HCT116 (cell line): ENCODE results near the gene B4GALNT4. TPM values are rescaled to one million over a fixed set of nuclear protein-coding genes. Genes with fewer than 3 reads are reported as not detected.

Experiments used
- ATAC-seq: fragments of 200-7000 bp; cut with Tn5 transposase; 2 replicates; pipeline ENCODE4 v1.9.1; 2020; ENCODE audit warnings: mild to moderate bottlenecking, moderate library complexity
- BruUV-seq: library from RNA; stranded (reverse); fragments of 400-500 nt; replicated peaks from 2 replicates; lab custom pipeline; 2021; lab: Mats Ljungman, UMichigan
- CTCF ChIA-PET: fragments of 300-600 bp; sonication (Branson Sonifier 250); formaldehyde crosslinking; loops from one replicate; lab custom pipeline; 2021; ENCODE audit warnings: antibody characterized with exemption; lab: Charles Lee
- POLR2A ChIA-PET: fragments of 300-600, 350-600 bp; sonication (Branson Sonifier 250); formaldehyde crosslinking; loops from one replicate; lab custom pipeline; 2021; ENCODE audit warnings: antibody characterized with exemption; lab: Charles Lee
- RAD21 ChIA-PET, 2 experiments: fragments of 300-600 bp; sonication (Branson Sonifier 250); formaldehyde crosslinking; loops; one replicate each; lab custom pipeline; 2023; ENCODE audit warnings: low total read pairs in 2 of 2; ENCODE audit not compliant: uncharacterized antibody in 2 of 2, unreplicated experiment in 2 of 2, low non-redundant PET in 1 of 2; lab: Charles Lee
- DNase-seq: peaks from one replicate; pipeline ENCODE4 v3.0.0-alpha.2; 2010; ENCODE audit warnings: low read depth, low spot score
- H2AFZ ChIP-seq: fragments of 200-600 bp; shearing (Covaris generic), sonication (generic); 2 replicates; pipeline ENCODE4 v1.6.1; 2017; ENCODE audit warnings: low read depth, mixed run types, mixed read lengths, antibody characterized with exemption, low read length; ENCODE audit not compliant: poor library complexity, severe bottlenecking
- H3K27ac ChIP-seq: 2 replicates; pipeline ENCODE4 v1.5.1; 2012; ENCODE audit warnings: low read depth, low read length
- H3K27me3 ChIP-seq: fragments of 200-600 bp; sonication (generic); 2 replicates; pipeline ENCODE4 v1.6.1; 2016; ENCODE audit warnings: mixed run types, low read length, mixed read lengths; ENCODE audit not compliant: insufficient read depth
- H3K36me3 ChIP-seq, 2 experiments: fragments of 200-500 bp in 1 of 2; fragments of 200-600 bp in 1 of 2; sonication (Bioruptor generic) in 1 of 2; sonication (generic) in 1 of 2; 2 replicates each; pipeline versions ENCODE4 v1.5.1 to v1.6.1; 2014 to 2016; ENCODE audit warnings: low read length in 2 of 2, inconsistent platforms in 1 of 2, mixed read lengths in 1 of 2, mixed run types in 1 of 2; ENCODE audit not compliant: insufficient read depth in 2 of 2, control insufficient read depth in 1 of 2
- H3K4me1 ChIP-seq, 2 experiments: fragments of 200-600 bp in 1 of 2; sonication (generic) in 1 of 2; 2 replicates each; pipeline versions ENCODE4 v1.5.1 to v1.6.1; 2012 to 2017; ENCODE audit warnings: low read length in 2 of 2, inconsistent platforms in 1 of 2, mild to moderate bottlenecking in 1 of 2, mixed read lengths in 1 of 2, mixed run types in 1 of 2, moderate library complexity in 1 of 2; ENCODE audit not compliant: insufficient read depth in 2 of 2, control insufficient read depth in 1 of 2
- H3K4me2 ChIP-seq: fragments of 200-600 bp; sonication (generic); 2 replicates; pipeline ENCODE4 v1.6.1; 2017; ENCODE audit warnings: mixed run types, low read length, mixed read lengths
- H3K4me3 ChIP-seq, 2 experiments: fragments of 200-600 bp in 1 of 2; sonication (generic) in 1 of 2; replicated peaks in 1 of 2; 2 replicates each; pipeline ENCODE4 v1.5.1; 2011 to 2016; ENCODE audit warnings: low read length in 2 of 2, control low read depth in 1 of 2, low read depth in 1 of 2, mild to moderate bottlenecking in 1 of 2, mixed read lengths in 1 of 2, mixed run types in 1 of 2
- H3K79me2 ChIP-seq: fragments of 200-600 bp; sonication (generic); 2 replicates; pipeline ENCODE4 v1.6.1; 2017; ENCODE audit warnings: mild to moderate bottlenecking, mixed run types, low read length, moderate library complexity, mixed read lengths; ENCODE audit not compliant: insufficient read depth
- H3K9ac ChIP-seq: fragments of 200-600 bp; sonication (generic); 2 replicates; pipeline ENCODE4 v1.6.1; 2016; ENCODE audit warnings: low read length, mixed read lengths
- H3K9me2 ChIP-seq: fragments of 200-600 bp; sonication (generic), shearing (Covaris generic); 2 replicates; pipeline ENCODE4 v1.6.1; 2017; ENCODE audit warnings: mixed run types, mild to moderate bottlenecking, moderate library complexity; ENCODE audit not compliant: insufficient read depth
- H3K9me3 ChIP-seq, 2 experiments: fragments of 200-500 bp in 1 of 2; fragments of 200-600 bp in 1 of 2; sonication (Bioruptor generic) in 1 of 2; sonication (generic) in 1 of 2; 2 replicates each; pipeline ENCODE4 v1.6.1; 2014 to 2017; ENCODE audit warnings: low read length in 2 of 2, mixed read lengths in 2 of 2, inconsistent platforms in 1 of 2, low read depth in 1 of 2, mild to moderate bottlenecking in 1 of 2, mixed run types in 1 of 2, moderate library complexity in 1 of 2; ENCODE audit not compliant: control insufficient read depth in 1 of 2, insufficient read depth in 1 of 2
- H4K20me1 ChIP-seq: fragments of 200-600 bp; sonication (generic), shearing (Covaris generic); 2 replicates; pipeline ENCODE4 v1.6.1; 2017; ENCODE audit warnings: mixed run types, mild to moderate bottlenecking, moderate library complexity; ENCODE audit not compliant: insufficient read depth
- ATF3 ChIP-seq: IDR thresholded peaks from 2 replicates; pipeline ENCODE4 v1.6.1; 2012
- CBX3 ChIP-seq: IDR thresholded peaks from 2 replicates; pipeline ENCODE4 v1.6.1; 2012; ENCODE audit warnings: low read depth
- CEBPB ChIP-seq: IDR thresholded peaks from 2 replicates; pipeline ENCODE4 v1.6.1; 2012; ENCODE audit warnings: low read depth
- ELF1 ChIP-seq: IDR thresholded peaks from 2 replicates; pipeline ENCODE4 v1.6.1; 2012; ENCODE audit warnings: low read depth, borderline replicate concordance
- EZH2 ChIP-seq: fragments of 200-600 bp; sonication (generic); IDR thresholded peaks from 2 replicates; pipeline ENCODE4 v1.6.1; 2017; ENCODE audit warnings: antibody characterized with exemption, mixed run types
- EZH2phosphoT487 ChIP-seq: fragments of 200-600 bp; IDR thresholded peaks from 2 replicates; pipeline ENCODE4 v1.6.1; 2018; ENCODE audit warnings: antibody characterized with exemption, borderline replicate concordance
- FOSL1 ChIP-seq: IDR thresholded peaks from 2 replicates; pipeline ENCODE4 v1.6.1; 2012; ENCODE audit warnings: low read depth
- RAD21 ChIP-seq: IDR thresholded peaks from 2 replicates; pipeline ENCODE4 v1.6.1; 2012; ENCODE audit warnings: low read depth, mild to moderate bottlenecking
- REST ChIP-seq: IDR thresholded peaks from 2 replicates; pipeline ENCODE4 v1.6.1; 2012; ENCODE audit warnings: low read depth
- SP1 ChIP-seq: IDR thresholded peaks from 2 replicates; pipeline ENCODE4 v1.6.1; 2012; ENCODE audit warnings: low read depth
- SRF ChIP-seq: IDR thresholded peaks from 2 replicates; pipeline ENCODE4 v1.6.1; 2012; ENCODE audit warnings: low read depth
- TCF7L2 ChIP-seq: IDR thresholded peaks from 2 replicates; pipeline ENCODE4 v1.7.0; 2011; ENCODE audit warnings: borderline replicate concordance, inconsistent platforms; ENCODE audit not compliant: insufficient read depth, insufficient read length; ENCODE audit errors: extremely low read depth
- YY1 ChIP-seq: IDR thresholded peaks from 2 replicates; pipeline ENCODE4 v1.6.1; 2011; ENCODE audit warnings: low read length, low read depth, moderate library complexity, mild to moderate bottlenecking; ENCODE audit not compliant: insufficient replicate concordance; ENCODE audit errors: extremely low read depth
- ZFX ChIP-seq: fragments of 450-650 bp; IDR thresholded peaks from 2 replicates; pipeline ENCODE4 v1.6.1; 2017
- intact Hi-C: fragments of 100-400 bp; cut with micrococcal nuclease; formaldehyde crosslinking; loops from 2 replicates; pipeline ENCODE4 v1.10.0; 2022
- total RNA-seq: library from RNA; stranded (reverse); gene quantifications from one replicate; pipeline ENCODE4 v1.2.1, GENCODE V29; 2021; ENCODE audit not compliant: unreplicated experiment
- TF ChIP-seq, protein P1 (sequence below): IDR thresholded peaks from 2 replicates; pipeline ENCODE4 v1.6.1; 2011; ENCODE audit warnings: mild to moderate bottlenecking, low read length, moderate library complexity; ENCODE audit not compliant: insufficient replicate concordance; ENCODE audit errors: extremely low read depth
- TF ChIP-seq, protein P2 (sequence below), 3 experiments: fragments of 200-600 bp in 1 of 3; sonication (generic) in 1 of 3; IDR thresholded peaks in 2 of 3; conservative IDR thresholded peaks in 1 of 3; 2 replicates each; pipeline ENCODE4 v1.5.1; 2012 to 2017; ENCODE audit warnings: low read depth in 2 of 3, low read length in 2 of 3, antibody characterized with exemption in 1 of 3, borderline replicate concordance in 1 of 3, control low read depth in 1 of 3, mild to moderate bottlenecking in 1 of 3, mixed read lengths in 1 of 3, mixed run types in 1 of 3, moderate library complexity in 1 of 3; ENCODE audit not compliant: insufficient read depth in 1 of 3

B4GALNT4 gene
- total RNA-seq, 1 experiment from 2014 or later = 54.3 TPM

DNA sequence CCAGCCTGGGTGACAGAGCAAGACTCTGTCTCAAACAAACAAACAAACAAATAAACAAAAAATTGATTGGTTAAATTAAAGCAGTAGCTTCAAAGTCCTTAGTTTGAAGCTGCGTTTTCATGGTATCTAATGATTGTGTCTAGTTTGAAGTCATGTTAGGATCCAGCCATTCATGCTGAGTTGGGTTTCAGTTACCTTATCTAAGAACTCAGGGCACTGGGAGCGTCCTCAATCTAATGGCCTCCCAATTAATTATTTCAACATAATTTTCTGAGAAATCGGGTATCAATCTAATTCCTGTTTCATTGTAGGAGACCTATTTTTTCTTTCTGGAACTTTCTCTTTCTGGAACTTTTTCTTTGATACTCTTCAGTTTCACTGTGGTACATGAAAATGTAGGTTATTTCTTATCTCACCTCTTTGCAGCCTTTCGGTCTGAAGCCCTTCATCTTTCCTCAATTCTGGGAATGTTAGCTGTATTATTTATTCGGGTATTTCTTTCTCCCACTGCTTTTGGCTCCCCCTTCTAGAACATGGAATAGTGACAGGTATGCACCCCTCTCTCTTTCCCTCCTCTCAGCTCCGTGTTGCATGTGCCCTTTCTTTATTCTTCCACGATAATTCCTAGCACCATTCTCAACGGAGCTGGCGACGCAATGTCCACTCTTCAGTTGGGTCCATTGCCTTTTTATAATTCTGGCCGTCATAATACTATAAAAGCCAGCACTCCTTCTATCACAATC, 24.3 kb upstream of the B4GALNT4 start:
- no peak overlapping the region for H3K27ac ChIP-seq
- no peak overlapping the region for H3K4me3 ChIP-seq
- BruUV-seq = no TSS peak
- H3K4me1 ChIP-seq = no peaks in the 10 kb centered on the region
- no peaks in the 10 kb centered on the region for H3K9me2 ChIP-seq
- TF ChIP-seq CBX3 (no peak), YY1 (no peak), REST (no peak), EZH2 (no peak), TCF7L2 (no peak), ZFX (no peak), EZH2phosphoT487 (no peak), SRF (no peak), CEBPB (no peak), FOSL1 (no peak), ELF1 (no peak), ATF3 (no peak), RAD21 (no peak), SP1 (no peak)
- TF ChIP-seq, protein P1, sequence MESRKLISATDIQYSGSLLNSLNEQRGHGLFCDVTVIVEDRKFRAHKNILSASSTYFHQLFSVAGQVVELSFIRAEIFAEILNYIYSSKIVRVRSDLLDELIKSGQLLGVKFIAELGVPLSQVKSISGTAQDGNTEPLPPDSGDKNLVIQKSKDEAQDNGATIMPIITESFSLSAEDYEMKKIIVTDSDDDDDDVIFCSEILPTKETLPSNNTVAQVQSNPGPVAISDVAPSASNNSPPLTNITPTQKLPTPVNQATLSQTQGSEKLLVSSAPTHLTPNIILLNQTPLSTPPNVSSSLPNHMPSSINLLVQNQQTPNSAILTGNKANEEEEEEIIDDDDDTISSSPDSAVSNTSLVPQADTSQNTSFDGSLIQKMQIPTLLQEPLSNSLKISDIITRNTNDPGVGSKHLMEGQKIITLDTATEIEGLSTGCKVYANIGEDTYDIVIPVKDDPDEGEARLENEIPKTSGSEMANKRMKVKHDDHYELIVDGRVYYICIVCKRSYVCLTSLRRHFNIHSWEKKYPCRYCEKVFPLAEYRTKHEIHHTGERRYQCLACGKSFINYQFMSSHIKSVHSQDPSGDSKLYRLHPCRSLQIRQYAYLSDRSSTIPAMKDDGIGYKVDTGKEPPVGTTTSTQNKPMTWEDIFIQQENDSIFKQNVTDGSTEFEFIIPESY = no peak
- TF ChIP-seq, protein P2, sequence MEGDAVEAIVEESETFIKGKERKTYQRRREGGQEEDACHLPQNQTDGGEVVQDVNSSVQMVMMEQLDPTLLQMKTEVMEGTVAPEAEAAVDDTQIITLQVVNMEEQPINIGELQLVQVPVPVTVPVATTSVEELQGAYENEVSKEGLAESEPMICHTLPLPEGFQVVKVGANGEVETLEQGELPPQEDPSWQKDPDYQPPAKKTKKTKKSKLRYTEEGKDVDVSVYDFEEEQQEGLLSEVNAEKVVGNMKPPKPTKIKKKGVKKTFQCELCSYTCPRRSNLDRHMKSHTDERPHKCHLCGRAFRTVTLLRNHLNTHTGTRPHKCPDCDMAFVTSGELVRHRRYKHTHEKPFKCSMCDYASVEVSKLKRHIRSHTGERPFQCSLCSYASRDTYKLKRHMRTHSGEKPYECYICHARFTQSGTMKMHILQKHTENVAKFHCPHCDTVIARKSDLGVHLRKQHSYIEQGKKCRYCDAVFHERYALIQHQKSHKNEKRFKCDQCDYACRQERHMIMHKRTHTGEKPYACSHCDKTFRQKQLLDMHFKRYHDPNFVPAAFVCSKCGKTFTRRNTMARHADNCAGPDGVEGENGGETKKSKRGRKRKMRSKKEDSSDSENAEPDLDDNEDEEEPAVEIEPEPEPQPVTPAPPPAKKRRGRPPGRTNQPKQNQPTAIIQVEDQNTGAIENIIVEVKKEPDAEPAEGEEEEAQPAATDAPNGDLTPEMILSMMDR (IDR thresholded peaks at IDR 0.05 in 2 of 3, conservative IDR thresholded peaks at IDR 0.05 in 1 of 3; ENCODE audit: borderline replicate concordance in 1 of 3, insufficient read depth in 1 of 3, low read depth in 2 of 3, low read length in 2 of 3) = no peak
- RAD21 ChIA-PET = no interaction called here
- H3K4me2 ChIP-seq = no peak overlapping the region
- no peaks in the 10 kb centered on the region for H3K36me3 ChIP-seq
- no peaks in the 10 kb centered on the region for H4K20me1 ChIP-seq
- no peaks in the 10 kb centered on the region for H3K9me3 ChIP-seq
- no peaks in the 10 kb centered on the region for H3K27me3 ChIP-seq
- intact Hi-C loops = no loop called here
- no peak overlapping the region for H2AFZ ChIP-seq
- CTCF ChIA-PET = interaction anchor here (1.3 kb wide), 1 partner anchor 20 kb away, joined by 3 read pairs; no protein-coding TSS in a partner anchor
- POLR2A ChIA-PET = interaction anchor here (1.4 kb wide), 1 partner anchor 11 kb away, joined by 3 read pairs; no protein-coding TSS in a partner anchor
- ATAC-seq (no peak), DNase-seq (no peak)
- H3K9ac ChIP-seq = no peak overlapping the region
- no peaks in the 10 kb centered on the region for H3K79me2 ChIP-seq
